IMR-90 (cell line): ENCODE results near the gene OAF. TPM values are rescaled to one million over a fixed set of nuclear protein-coding genes. Genes with fewer than 3 reads are reported as not detected.

ENCODE experiments used
- ATAC-seq: fragments of 200-7000 bp; cut with Tn5 transposase; 2 replicates; pipeline ENCODE4 v1.9.1; 2020; ENCODE audit warnings: low read depth, mild to moderate bottlenecking, moderate library complexity
- BruUV-seq: library from RNA; stranded (reverse); fragments of 400-500 nt; replicated peaks from 2 replicates; lab custom pipeline; 2021; lab: Mats Ljungman, UMichigan
- CTCF ChIA-PET: fragments of 300-600 bp; formaldehyde crosslinking; extraction: SDS; loops from one replicate; lab custom pipeline; 2021; ENCODE audit warnings: antibody characterized with exemption; lab: Yijun Ruan, JAX
- POLR2A ChIA-PET: fragments of 300-600 bp; sonication (Branson Sonifier 250); formaldehyde crosslinking; loops from one replicate; lab custom pipeline; 2022; ENCODE audit warnings: antibody characterized with exemption; ENCODE audit not compliant: unreplicated experiment; lab: Charles Lee
- DNase-seq: peaks from one replicate; pipeline ENCODE4 v3.0.0; 2013
- H2AFZ ChIP-seq: replicated peaks from 2 replicates; pipeline ENCODE3; 2013; ENCODE audit warnings: low read length, mild to moderate bottlenecking; ENCODE audit not compliant: poor library complexity
- H2AK5ac ChIP-seq: 2 replicates; pipeline ENCODE4 v1.6.1; 2013; ENCODE audit warnings: low read depth, low read length, inconsistent platforms
- H2AK9ac ChIP-seq: replicated peaks from 2 replicates; pipeline ENCODE3; 2013; ENCODE audit warnings: mild to moderate bottlenecking, low read depth, low read length, moderate library complexity; ENCODE audit not compliant: poor library complexity
- H2BK120ac ChIP-seq: 2 replicates; pipeline ENCODE4 v1.6.1; 2013; ENCODE audit warnings: low read depth, low read length, inconsistent platforms
- H2BK15ac ChIP-seq: 3 replicates; pipeline ENCODE4 v1.6.1; 2013; ENCODE audit warnings: low read depth, low read length, inconsistent platforms
- H2BK20ac ChIP-seq: 2 replicates; pipeline ENCODE4 v1.6.1; 2013; ENCODE audit warnings: low read depth, mild to moderate bottlenecking, inconsistent platforms, low read length, moderate library complexity
- H2BK5ac ChIP-seq: 2 replicates; pipeline ENCODE4 v1.6.1; 2013; ENCODE audit warnings: mild to moderate bottlenecking, low read depth, low read length, inconsistent platforms; ENCODE audit not compliant: poor library complexity, severe bottlenecking
- H3K14ac ChIP-seq: replicated peaks from 2 replicates; pipeline ENCODE4 v1.6.1; 2013; ENCODE audit warnings: low read depth, low read length, inconsistent platforms
- H3K18ac ChIP-seq: 2 replicates; pipeline ENCODE4 v1.6.1; 2013; ENCODE audit warnings: low read depth, low read length, control low read depth
- H3K23ac ChIP-seq: 2 replicates; pipeline ENCODE4 v1.6.1; 2013; ENCODE audit warnings: low read depth, low read length, inconsistent platforms
- H3K27ac ChIP-seq: 2 replicates; pipeline ENCODE4 v1.5.1; 2013; ENCODE audit warnings: mild to moderate bottlenecking, control low read depth, low read length; ENCODE audit not compliant: insufficient read depth
- H3K27me3 ChIP-seq: 2 replicates; pipeline ENCODE4 v1.6.1; 2013; ENCODE audit warnings: low read length; ENCODE audit not compliant: control insufficient read depth, insufficient read depth
- H3K36me3 ChIP-seq: 2 replicates; pipeline ENCODE4 v1.6.1; 2013; ENCODE audit warnings: low read length, mixed read lengths; ENCODE audit not compliant: control insufficient read depth, insufficient read depth
- H3K4ac ChIP-seq: 2 replicates; pipeline ENCODE4 v1.6.1; 2013; ENCODE audit warnings: low read depth, low read length, inconsistent platforms
- H3K4me1 ChIP-seq: 2 replicates; pipeline ENCODE4 v1.6.1; 2013; ENCODE audit warnings: low read length, mixed read lengths; ENCODE audit not compliant: control insufficient read depth, insufficient read depth
- H3K4me2 ChIP-seq: 2 replicates; pipeline ENCODE4 v1.6.1; 2013; ENCODE audit warnings: low read depth, mild to moderate bottlenecking, control low read depth, low read length, moderate library complexity
- H3K4me3 ChIP-seq: 2 replicates; pipeline ENCODE4 v1.5.1; 2013; ENCODE audit warnings: low read depth, mild to moderate bottlenecking, control low read depth, low read length, moderate library complexity; ENCODE audit not compliant: insufficient read depth
- H3K56ac ChIP-seq: 2 replicates; pipeline ENCODE4 v1.6.1; 2013; ENCODE audit warnings: low read length, inconsistent platforms; ENCODE audit not compliant: insufficient read depth; ENCODE audit errors: extremely low read depth
- H3K79me1 ChIP-seq, 2 experiments: 2 replicates each; pipeline ENCODE4 v1.6.1; 2013; ENCODE audit warnings: low read length in 2 of 2, inconsistent platforms in 1 of 2, low read depth in 1 of 2
- H3K9ac ChIP-seq: 2 replicates; pipeline ENCODE4 v1.6.1; 2013; ENCODE audit warnings: low read depth, low read length, control low read depth
- H3K9me1 ChIP-seq: 2 replicates; pipeline ENCODE4 v1.6.1; 2013; ENCODE audit warnings: low read length, inconsistent platforms; ENCODE audit not compliant: insufficient read depth
- H3K9me3 ChIP-seq: 2 replicates; pipeline ENCODE4 v1.6.1; 2013; ENCODE audit warnings: low read length; ENCODE audit not compliant: control insufficient read depth, insufficient read depth
- H4K20me1 ChIP-seq: 2 replicates; pipeline ENCODE4 v1.6.1; 2013; ENCODE audit warnings: low read length, inconsistent platforms; ENCODE audit not compliant: insufficient read depth
- H4K5ac ChIP-seq: 2 replicates; pipeline ENCODE4 v1.6.1; 2013; ENCODE audit warnings: mild to moderate bottlenecking, low read depth, low read length, control low read depth
- H4K8ac ChIP-seq, 2 experiments: 2 replicates each; pipeline ENCODE4 v1.6.1; 2013; ENCODE audit warnings: low read depth in 2 of 2, low read length in 2 of 2, control low read depth in 1 of 2, inconsistent platforms in 1 of 2
- H4K91ac ChIP-seq: 2 replicates; pipeline ENCODE4 v1.6.1; 2013; ENCODE audit warnings: low read depth, low read length, inconsistent platforms; ENCODE audit not compliant: insufficient read depth
- MAFK ChIP-seq: IDR thresholded peaks from 2 replicates; pipeline ENCODE4 v1.6.1; 2012; ENCODE audit warnings: low read depth, low read length, improper control_type of control experiment
- MAZ ChIP-seq: IDR thresholded peaks from 2 replicates; pipeline ENCODE4 v1.6.1; 2012; ENCODE audit warnings: low read depth, mild to moderate bottlenecking, low read length, improper control_type of control experiment, moderate library complexity, borderline replicate concordance
- RAD21 ChIP-seq: IDR thresholded peaks from 2 replicates; pipeline ENCODE4 v1.6.1; 2012; ENCODE audit warnings: low read length, improper control_type of control experiment
- RCOR1 ChIP-seq: IDR thresholded peaks from 2 replicates; pipeline ENCODE4 v1.6.1; 2012; ENCODE audit warnings: mild to moderate bottlenecking, low read length, improper control_type of control experiment; ENCODE audit not compliant: insufficient replicate concordance
- WGBS, 2 experiments: methylation state at CpG; one replicate each; pipeline versions ENCODE4 v1.1.5 to v1.1.7; 2013; ENCODE audit warnings: missing lambda C conversion rate in 2 of 2; ENCODE audit not compliant: insufficient read length in 1 of 2; ENCODE audit errors: extremely low coverage in 2 of 2; 5-methylcytosine and 5-hydroxymethylcytosine counted together
- dilution Hi-C: fragments of 300-500 bp; cut with HindIII; formaldehyde crosslinking; loops from one replicate; pipeline ENCODE4 v1.14.3; 2018; ENCODE audit warnings: low sequenced_read_pairs; ENCODE audit not compliant: unreplicated experiment
- in situ Hi-C: fragments of 300-500 bp; cut with MboI; formaldehyde crosslinking; loops from 3 replicates; pipeline ENCODE4 v1.14.3; 2019; ENCODE audit warnings: low sequenced_read_pairs, inconsistent platforms, mixed read lengths
- intact Hi-C: fragments of 100-400 bp; cut with micrococcal nuclease; formaldehyde crosslinking; loops from 2 replicates; pipeline ENCODE4 v1.10.0; 2022
- polyA plus RNA-seq, 3 experiments: library from polyadenylated mRNA; depleted of rRNA; stranded (reverse); fragments of >200 nt; gene quantifications; 2 replicates each; pipeline ENCODE4 v1.2.3, GENCODE V29; 2012; ENCODE audit warnings: low replicate concordance in 1 of 3
- total RNA-seq: library from RNA; depleted of rRNA; stranded (reverse); fragments of >200 nt; gene quantifications from 2 replicates; pipeline ENCODE4 v1.2.3, GENCODE V29; 2012

The OAF gene
- total and polyA plus RNA-seq, 2 of the 4 experiments (the other 2 are of a cell fraction): 9.9 to 42.0 TPM

- 0 out of 2 replicates have a peak, but pooled peaks have one; percentile 19 for TF ChIP-seq MAZ
- TF ChIP-seq MAFK: peak; percentile 69; the same call in 1 of the 2 replicates
- no peak for TF ChIP-seq RCOR1
These were observed 23.8 kb upstream of the OAF start (continued) for GRCh38 chr11:120186774-120187591.

DNA sequence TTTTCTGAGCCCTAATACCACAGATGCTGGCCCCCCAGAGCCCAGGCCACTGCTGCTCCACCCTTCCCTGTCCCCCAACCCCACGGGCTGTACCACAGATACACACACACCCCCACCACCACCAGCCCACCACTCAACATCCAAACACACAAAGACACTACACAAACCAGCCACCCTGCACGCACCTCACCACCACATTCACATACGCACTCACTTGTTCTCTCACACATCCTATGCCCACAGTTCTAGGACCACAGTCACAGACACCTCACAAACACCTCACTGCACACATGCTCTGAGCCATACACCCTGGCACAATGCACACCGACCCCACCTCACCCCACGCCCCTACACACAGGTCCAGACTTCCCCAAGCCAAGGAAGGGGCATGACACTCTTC, 22.5 kb upstream of the OAF start:
- no peak overlapping the region for H2BK20ac ChIP-seq
- H2AFZ ChIP-seq: no peak overlapping the region
- no peaks in the 10 kb centered on the region for H3K9me3 ChIP-seq
- H2AK9ac ChIP-seq: no peak overlapping the region
- no peak overlapping the region for H2BK5ac ChIP-seq
- H3K36me3 ChIP-seq: no peaks in the 10 kb centered on the region
- dilution Hi-C loops (no loop called here), intact Hi-C loops (no loop called here), in situ Hi-C loops (no loop called here)
- no peaks in the 10 kb centered on the region for H3K79me1 ChIP-seq
- no peak overlapping the region for H4K91ac ChIP-seq
- H3K9ac ChIP-seq: no peak overlapping the region
- H4K8ac ChIP-seq: no peak overlapping the region
- H2BK15ac ChIP-seq: no peak overlapping the region
- 0 out of 2 replicates have a peak, but pooled peaks cover 6% of the 10 kb centered on the region for H3K9me1 ChIP-seq
- H2BK120ac ChIP-seq: no peak overlapping the region
- TF ChIP-seq MAFK: no peak
- TF ChIP-seq RAD21: no peak
- H2AK5ac ChIP-seq: no peak overlapping the region
- ATAC-seq: no peak
- peaks cover 27% of the 10 kb centered on the region for H3K27me3 ChIP-seq
- H4K5ac ChIP-seq: no peak overlapping the region
- H3K4me3 ChIP-seq: no peak overlapping the region
- no TSS peak for BruUV-seq
- H3K4me1 ChIP-seq: peaks cover 16% of the 10 kb centered on the region
- 81% methylated on average over 3 of the region's 5 CpGs; no CpG with 5 or more reads in 1 of the 2 experiments for WGBS, 2 experiments
- ChIA-PET POLR2A (no interaction called here), CTCF (no interaction called here)
- no peak overlapping the region for H3K27ac ChIP-seq
- no peak overlapping the region for H3K4me2 ChIP-seq
- H4K20me1 ChIP-seq: no peaks in the 10 kb centered on the region
- no peak overlapping the region for H3K23ac ChIP-seq
- H3K18ac ChIP-seq: no peak overlapping the region
- H3K14ac ChIP-seq: no peak overlapping the region
- DNase-seq: no peak
- no peak overlapping the region for H3K4ac ChIP-seq
- H3K56ac ChIP-seq: no peak overlapping the region
